Astrocyte (in vitro differentiated cells and primary cell): ENCODE data around the gene C4orf33.

Source experiments
- CTCF ChIP-seq: IDR thresholded peaks from 2 replicates; pipeline ENCODE4 v1.5.1; 2011; ENCODE audit warnings: low read depth, mild to moderate bottlenecking, inconsistent platforms, low read length, moderate library complexity; ENCODE audit not compliant: insufficient read depth
- EZH2 ChIP-seq: IDR thresholded peaks from 2 replicates; pipeline ENCODE4 v1.6.1; 2012; ENCODE audit warnings: mild to moderate bottlenecking, low read length, inconsistent platforms; ENCODE audit not compliant: insufficient read depth

DNA sequence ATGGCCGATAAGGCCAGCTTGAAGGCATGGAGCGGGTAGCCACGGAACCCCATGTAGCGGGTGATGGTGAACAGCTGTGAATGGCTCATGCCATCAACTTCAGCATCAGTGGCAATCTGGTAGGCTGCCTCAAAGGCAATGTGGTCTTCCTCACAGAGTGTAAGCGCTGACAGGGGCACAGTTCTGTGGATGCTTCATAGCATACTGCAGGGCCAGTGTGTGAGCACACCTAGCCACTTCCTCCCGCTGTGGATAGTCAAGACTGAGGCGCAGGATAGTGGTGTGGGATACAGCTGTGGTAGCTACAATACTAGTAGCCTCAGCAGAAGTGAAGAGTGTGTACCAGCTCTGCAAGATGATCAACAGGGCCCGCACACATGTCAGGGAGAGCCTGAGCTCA is 40.5 kb downstream of the C4orf33 start:
- TF ChIP-seq CTCF (no peak), EZH2 (no peak)
